ENCODE measurements around the gene STRA8.

STRA8 gene

DNA sequence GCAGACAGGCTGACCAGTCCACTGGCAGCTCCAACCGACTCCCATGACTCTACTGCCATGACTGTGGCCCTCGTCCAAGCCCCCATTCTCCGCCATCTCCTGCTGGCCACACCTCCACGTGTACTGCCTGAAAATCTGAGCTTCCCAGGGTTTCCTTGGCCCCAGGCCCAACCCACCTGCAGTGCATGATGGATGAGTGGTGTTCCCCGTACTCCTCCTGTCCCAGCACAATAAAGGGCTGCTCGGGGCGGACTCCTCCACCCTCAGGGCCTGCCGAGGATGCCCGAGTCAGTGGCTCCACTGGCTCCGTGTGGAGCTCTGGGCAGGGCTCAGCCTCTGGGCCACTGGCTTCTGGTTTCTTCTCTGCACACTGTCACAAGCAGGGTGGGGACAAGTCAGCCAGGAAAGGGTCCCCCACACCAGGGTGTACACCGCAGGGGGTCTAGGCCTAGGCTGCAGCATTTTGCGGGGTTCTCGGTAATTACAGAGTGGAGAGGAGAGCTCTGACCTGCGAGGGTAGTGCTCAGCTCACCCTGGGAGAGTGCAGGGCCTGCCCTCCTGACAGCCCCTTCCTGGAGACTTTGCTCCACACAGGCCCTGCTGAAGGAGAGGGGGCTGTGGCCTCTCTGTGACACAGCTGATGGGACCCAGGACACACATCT lies 37.5 kb upstream of the STRA8 start:
- no peak for DNase-seq (ENCODE audit: extremely low spot score)
- ChIA-PET POLR2A (no interaction called here), CTCF (no interaction called here)
- TF ChIP-seq LEF1 (IDR thresholded peaks at IDR 0.05; ENCODE audit: borderline replicate concordance) (no peak), FOXM1 (IDR thresholded peaks at IDR 0.05; ENCODE audit: borderline replicate concordance) (no peak), L3MBTL2 (conservative IDR thresholded peaks at IDR 0.05) (no peak), ELF4 (IDR thresholded peaks at IDR 0.05) (no peak)

- DNase-seq (ENCODE audit: extremely low spot score) = no peak
- ChIA-PET POLR2A (no interaction called here), CTCF (no interaction called here)
- TF ChIP-seq TARDBP (IDR thresholded peaks at IDR 0.05) (no peak), SUZ12 (IDR thresholded peaks at IDR 0.05) (no peak), LEF1 (IDR thresholded peaks at IDR 0.05; ENCODE audit: borderline replicate concordance) (no peak), BHLHE40 (IDR thresholded peaks at IDR 0.05; ENCODE audit: borderline replicate concordance) (no peak), ELF4 (IDR thresholded peaks at IDR 0.05) (no peak), HDGF (IDR thresholded peaks at IDR 0.05; ENCODE audit: borderline replicate concordance) (no peak), CTBP1 (IDR thresholded peaks at IDR 0.05; ENCODE audit: borderline replicate concordance) (no peak), FOXK2 (IDR thresholded peaks at IDR 0.05) (no peak), SP1 (IDR thresholded peaks at IDR 0.05) (no peak), NFRKB (IDR thresholded peaks at IDR 0.05) (no peak), ARNT (IDR thresholded peaks at IDR 0.05) (no peak), ZNF384 (IDR thresholded peaks at IDR 0.05) (no peak), FOXM1 (IDR thresholded peaks at IDR 0.05; ENCODE audit: borderline replicate concordance) (no peak), PKNOX1 (IDR thresholded peaks at IDR 0.05) (no peak), L3MBTL2 (conservative IDR thresholded peaks at IDR 0.05) (no peak), FOXA1 (IDR thresholded peaks at IDR 0.05) (no peak)
These were observed 36.3 kb upstream of the STRA8 start for GRCh38 chr7:135197343-135197742.

DNA sequence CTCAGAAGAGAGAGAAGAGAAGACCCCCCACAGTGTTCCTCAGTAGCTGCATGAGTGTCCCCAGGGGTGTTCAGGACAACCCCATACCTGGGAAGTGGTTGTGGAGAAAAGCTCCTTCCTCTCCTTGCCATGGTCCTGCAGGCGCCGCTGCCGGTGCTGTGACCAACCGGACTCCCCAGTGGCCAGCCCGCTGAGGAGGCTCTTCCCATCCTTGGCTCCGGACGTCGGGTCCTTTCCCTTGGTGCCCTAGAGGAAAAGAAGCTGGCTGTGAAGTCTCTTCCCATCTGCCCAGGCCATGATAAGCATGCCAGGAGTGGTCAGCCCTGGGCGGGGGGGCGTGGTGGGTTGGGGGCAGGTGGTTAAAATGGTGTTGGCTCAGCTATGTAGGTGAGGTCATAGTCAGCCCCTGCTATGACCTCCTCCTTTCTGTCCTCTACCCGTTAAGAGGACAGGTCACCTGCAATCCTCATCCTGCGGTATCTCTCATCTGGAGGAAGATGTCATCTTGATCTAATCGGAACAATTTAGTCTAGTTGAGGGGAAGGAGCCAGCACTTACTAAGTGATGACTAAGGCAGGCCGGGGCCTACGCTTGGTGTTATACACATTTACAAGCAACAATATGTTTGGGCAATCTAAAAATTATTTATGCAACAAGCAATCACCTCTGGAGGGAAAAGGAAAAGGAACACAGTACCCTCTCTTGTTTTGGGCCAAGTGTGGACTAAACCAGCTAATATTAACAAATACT lies 35.6 kb upstream of the STRA8 start:
- CTCF ChIA-PET = no interaction called here
- POLR2A ChIA-PET = no interaction called here
- TF ChIP-seq BHLHE40 (IDR thresholded peaks at IDR 0.05; ENCODE audit: borderline replicate concordance) (no peak), SUZ12 (IDR thresholded peaks at IDR 0.05) (no peak), ELF4 (IDR thresholded peaks at IDR 0.05) (no peak), SP1 (IDR thresholded peaks at IDR 0.05) (no peak), FOXM1 (IDR thresholded peaks at IDR 0.05; ENCODE audit: borderline replicate concordance) (no peak), LEF1 (IDR thresholded peaks at IDR 0.05; ENCODE audit: borderline replicate concordance) (no peak), CTBP1 (IDR thresholded peaks at IDR 0.05; ENCODE audit: borderline replicate concordance) (no peak), ZNF384 (IDR thresholded peaks at IDR 0.05) (no peak), NFRKB (IDR thresholded peaks at IDR 0.05) (no peak), PKNOX1 (IDR thresholded peaks at IDR 0.05) (no peak), FOXK2 (IDR thresholded peaks at IDR 0.05) (no peak), TARDBP (IDR thresholded peaks at IDR 0.05) (no peak), L3MBTL2 (conservative IDR thresholded peaks at IDR 0.05) (no peak)
- no peak for DNase-seq (ENCODE audit: extremely low spot score)

GRCh38 chr7:135199439-135199838 lies 34.2 kb upstream of the STRA8 start:
- ChIA-PET POLR2A (no interaction called here), CTCF (no interaction called here)
- TF ChIP-seq LEF1 (IDR thresholded peaks at IDR 0.05; ENCODE audit: borderline replicate concordance) (no peak), CTBP1 (IDR thresholded peaks at IDR 0.05; ENCODE audit: borderline replicate concordance) (no peak), FOXA1 (IDR thresholded peaks at IDR 0.05) (no peak), ARNT (IDR thresholded peaks at IDR 0.05) (no peak), NFRKB (IDR thresholded peaks at IDR 0.05) (no peak), BHLHE40 (IDR thresholded peaks at IDR 0.05; ENCODE audit: borderline replicate concordance) (no peak), HDGF (IDR thresholded peaks at IDR 0.05; ENCODE audit: borderline replicate concordance) (no peak), TARDBP (IDR thresholded peaks at IDR 0.05) (no peak), PKNOX1 (IDR thresholded peaks at IDR 0.05) (no peak), SP1 (IDR thresholded peaks at IDR 0.05) (no peak)
- no peak for DNase-seq (ENCODE audit: extremely low spot score)

GRCh38 chr7:135200821-135201331 lies 32.8 kb upstream of the STRA8 start:
- DNase-seq (ENCODE audit: extremely low spot score) = no peak
- no peak for TF ChIP-seq ZNF384 (IDR thresholded peaks at IDR 0.05)
- no peak for TF ChIP-seq LEF1 (IDR thresholded peaks at IDR 0.05; ENCODE audit: borderline replicate concordance)
- no peak for TF ChIP-seq TARDBP (IDR thresholded peaks at IDR 0.05)
- TF ChIP-seq FOXA1 (IDR thresholded peaks at IDR 0.05) = no peak
- no peak for TF ChIP-seq CTBP1 (IDR thresholded peaks at IDR 0.05; ENCODE audit: borderline replicate concordance)
- no peak for TF ChIP-seq SP1 (IDR thresholded peaks at IDR 0.05)
- no peak for TF ChIP-seq BHLHE40 (IDR thresholded peaks at IDR 0.05; ENCODE audit: borderline replicate concordance)
- no peak for TF ChIP-seq ELF4 (IDR thresholded peaks at IDR 0.05)
- no peak for TF ChIP-seq FOXK2 (IDR thresholded peaks at IDR 0.05)
- ChIA-PET CTCF (no interaction called here), POLR2A (no interaction called here)

GRCh38 chr7:135201350-135201749 lies 32.3 kb upstream of the STRA8 start:
- TF ChIP-seq FOXK2 (IDR thresholded peaks at IDR 0.05) (no peak), PKNOX1 (IDR thresholded peaks at IDR 0.05) (no peak)
- CTCF ChIA-PET = no interaction called here
- no peak for DNase-seq (ENCODE audit: extremely low spot score)
- POLR2A ChIA-PET = no interaction called here

All from HEK293T (cell line).